T follicular helper cell (primary cell): ENCODE results near the gene CYREN.
"Not testable (repeated sequence)": the region's sequence is repeated elsewhere in the genome, so short reads cannot be mapped to it uniquely, and the experiment has no call there.

ENCODE experiments used
- DNase-seq: peaks from one replicate; pipeline ENCODE4 v3.0.0-alpha.2; 2020; ENCODE audit warnings: low read depth
- total RNA-seq, 2 experiments: gene quantifications; one replicate each; lab custom pipeline; 2026; lab: John Stamatoyannopoulos, UW

CYREN gene
- total RNA-seq, result 38.6 to 43.4 reads per million in 2 experiments

GRCh38 chr7:135170274-135170997 lies at the start of gene CYREN:
Gene CYREN (minus strand): TSS chr7:135170707. CDS start chr7:135168922, 1,785 bp downstream.
- peak; percentile 78 for DNase-seq

- no peak for DNase-seq
These were observed 47.4 kb upstream of the CYREN start for GRCh38 chr7:135217645-135218509.

GRCh38 chr7:135215698-135216097 lies 45.2 kb upstream of the CYREN start:
- no peak for DNase-seq

- DNase-seq, result no peak
These were observed 44.7 kb upstream of the CYREN start for GRCh38 chr7:135215180-135215579.

GRCh38 chr7:135213831-135214230 lies 43.3 kb upstream of the CYREN start:
- DNase-seq, result no peak

- not testable (repeated sequence) for DNase-seq
These were observed 41.6 kb upstream of the CYREN start for GRCh38 chr7:135211946-135212685.

GRCh38 chr7:135211179-135211945 lies 40.9 kb upstream of the CYREN start, which contains the start of gene WDR91:
Gene WDR91 (minus strand): TSS chr7:135211526. CDS start chr7:135211502, 24 bp downstream.
- DNase-seq, result peak; percentile 95

- no peak for DNase-seq
These were observed 40.3 kb upstream of the CYREN start for GRCh38 chr7:135210888-135211178.

GRCh38 chr7:135209225-135209834 lies 38.8 kb upstream of the CYREN start:
- no peak for DNase-seq

GRCh38 chr7:135208102-135208793 lies 37.7 kb upstream of the CYREN start:
- no peak for DNase-seq

GRCh38 chr7:135207406-135208101 lies 37.0 kb upstream of the CYREN start:
- DNase-seq, result no peak

- no peak for DNase-seq
These were observed 36.5 kb upstream of the CYREN start for GRCh38 chr7:135206941-135207391.

- DNase-seq, result no peak
These were observed 35.3 kb upstream of the CYREN start for GRCh38 chr7:135205850-135206249.

- DNase-seq, result no peak
These were observed 34.4 kb upstream of the CYREN start for GRCh38 chr7:135204876-135205275.

GRCh38 chr7:135204341-135204749 lies 33.8 kb upstream of the CYREN start:
- DNase-seq, result no peak

GRCh38 chr7:135201350-135201749 lies 30.8 kb upstream of the CYREN start:
- DNase-seq, result no peak

GRCh38 chr7:135200821-135201331 lies 30.4 kb upstream of the CYREN start:
- no peak for DNase-seq

- no peak for DNase-seq
These were observed 28.9 kb upstream of the CYREN start for GRCh38 chr7:135199439-135199838.

- no peak for DNase-seq
These were observed 27.6 kb upstream of the CYREN start for GRCh38 chr7:135197906-135198655.
